HEK293T (cell line): Measurements from ENCODE around the gene CPB2.

Experiments
- ARNT ChIP-seq: fragments of 450-650 bp; IDR thresholded peaks from 2 replicates; pipeline ENCODE4 v1.6.1; 2017; ENCODE audit warnings: mild to moderate bottlenecking
- BHLHE40 ChIP-seq: fragments of 450-650 bp; IDR thresholded peaks from 2 replicates; pipeline ENCODE4 v1.6.1; 2016; ENCODE audit warnings: mild to moderate bottlenecking, moderate library complexity, borderline replicate concordance
- CTBP1 ChIP-seq: fragments of 450-650 bp; IDR thresholded peaks from 2 replicates; pipeline ENCODE4 v1.6.1; 2016; ENCODE audit warnings: borderline replicate concordance
- ELF4 ChIP-seq: fragments of 450-650 bp; IDR thresholded peaks from 2 replicates; pipeline ENCODE4 v1.6.1; 2017; ENCODE audit warnings: antibody characterized with exemption
- FOXA1 ChIP-seq: fragments of 450-650 bp; IDR thresholded peaks from 2 replicates; pipeline ENCODE4 v1.6.1; 2016; ENCODE audit warnings: mild to moderate bottlenecking
- FOXK2 ChIP-seq: fragments of 450-650 bp; IDR thresholded peaks from 2 replicates; pipeline ENCODE4 v1.6.1; 2016; ENCODE audit warnings: mild to moderate bottlenecking
- FOXM1 ChIP-seq: fragments of 450-650 bp; IDR thresholded peaks from 2 replicates; pipeline ENCODE4 v1.6.1; 2017; ENCODE audit warnings: mild to moderate bottlenecking, borderline replicate concordance
- HDGF ChIP-seq: fragments of 450-650 bp; IDR thresholded peaks from 2 replicates; pipeline ENCODE4 v1.6.1; 2017; ENCODE audit warnings: antibody characterized with exemption, borderline replicate concordance
- LEF1 ChIP-seq: fragments of 450-650 bp; IDR thresholded peaks from 2 replicates; pipeline ENCODE4 v1.6.1; 2017; ENCODE audit warnings: mild to moderate bottlenecking, borderline replicate concordance
- SP1 ChIP-seq: fragments of 450-650 bp; IDR thresholded peaks from 2 replicates; pipeline ENCODE4 v1.6.1; 2017
- TARDBP ChIP-seq: fragments of 450-650 bp; IDR thresholded peaks from 2 replicates; pipeline ENCODE4 v1.6.1; 2016
- ZNF384 ChIP-seq: fragments of 450-650 bp; IDR thresholded peaks from 2 replicates; pipeline ENCODE4 v1.6.1; 2016

DNA sequence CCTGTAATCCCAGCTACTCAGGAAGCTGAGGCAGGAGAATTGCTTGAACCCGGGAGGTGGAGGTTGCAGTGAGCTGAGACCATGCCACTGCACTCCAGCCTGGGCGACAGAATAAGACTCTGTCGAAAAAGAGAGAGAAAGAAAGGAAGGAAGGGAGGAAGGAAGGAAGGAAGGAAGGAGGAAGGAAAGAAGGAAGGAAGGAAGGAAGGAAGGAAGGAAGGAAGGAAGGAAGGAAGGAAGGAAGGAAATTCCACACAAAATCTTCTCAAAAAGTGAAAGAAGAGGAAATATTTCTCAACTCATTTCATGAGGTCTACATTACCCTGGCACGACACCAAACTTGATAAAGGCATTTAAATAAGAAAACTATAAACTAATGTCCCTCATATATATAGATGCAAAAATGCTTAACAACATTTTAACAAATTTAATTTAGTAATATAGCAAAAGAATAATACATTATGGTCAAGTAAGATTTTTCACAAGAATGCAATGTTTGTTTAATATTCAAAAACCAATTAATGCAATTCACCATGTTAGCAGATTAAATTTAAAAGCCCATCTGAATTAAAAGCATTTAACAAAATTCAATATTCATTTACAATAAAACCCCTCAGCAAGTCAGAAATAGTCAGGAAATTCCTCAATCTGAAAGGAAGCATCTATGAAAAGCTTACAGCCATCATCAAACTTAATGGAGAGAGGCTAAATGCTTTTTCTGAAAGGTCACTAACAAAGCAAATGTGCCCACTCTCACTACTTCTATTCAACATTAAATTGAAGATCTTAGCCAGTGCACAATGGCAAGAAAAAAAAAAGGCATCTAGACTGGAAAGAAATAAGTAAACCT lies 12.0 kb upstream of the CPB2 start:
- TF ChIP-seq FOXA1 (no peak), BHLHE40 (no peak), LEF1 (no peak), FOXK2 (no peak), HDGF (no peak), FOXM1 (no peak), TARDBP (no peak), ZNF384 (no peak), ELF4 (no peak), CTBP1 (no peak), SP1 (no peak), ARNT (no peak)
